LoVo (cell line): ENCODE measurements around the gene TEPSIN.

Experiments
- DNase-seq: peaks from one replicate; pipeline ENCODE4 v3.0.0-alpha.2; 2016; ENCODE audit warnings: low spot score

Gene TEPSIN, protein sequence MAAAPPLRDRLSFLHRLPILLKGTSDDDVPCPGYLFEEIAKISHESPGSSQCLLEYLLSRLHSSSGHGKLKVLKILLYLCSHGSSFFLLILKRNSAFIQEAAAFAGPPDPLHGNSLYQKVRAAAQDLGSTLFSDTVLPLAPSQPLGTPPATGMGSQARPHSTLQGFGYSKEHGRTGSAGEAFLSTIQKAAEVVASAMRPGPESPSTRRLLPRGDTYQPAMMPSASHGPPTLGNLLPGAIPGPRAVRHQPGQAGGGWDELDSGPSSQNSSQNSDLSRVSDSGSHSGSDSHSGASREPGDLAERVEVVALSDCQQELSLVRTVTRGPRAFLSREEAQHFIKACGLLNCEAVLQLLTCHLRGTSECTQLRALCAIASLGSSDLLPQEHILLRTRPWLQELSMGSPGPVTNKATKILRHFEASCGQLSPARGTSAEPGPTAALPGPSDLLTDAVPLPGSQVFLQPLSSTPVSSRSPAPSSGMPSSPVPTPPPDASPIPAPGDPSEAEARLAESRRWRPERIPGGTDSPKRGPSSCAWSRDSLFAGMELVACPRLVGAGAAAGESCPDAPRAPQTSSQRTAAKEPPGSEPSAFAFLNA

DNA sequence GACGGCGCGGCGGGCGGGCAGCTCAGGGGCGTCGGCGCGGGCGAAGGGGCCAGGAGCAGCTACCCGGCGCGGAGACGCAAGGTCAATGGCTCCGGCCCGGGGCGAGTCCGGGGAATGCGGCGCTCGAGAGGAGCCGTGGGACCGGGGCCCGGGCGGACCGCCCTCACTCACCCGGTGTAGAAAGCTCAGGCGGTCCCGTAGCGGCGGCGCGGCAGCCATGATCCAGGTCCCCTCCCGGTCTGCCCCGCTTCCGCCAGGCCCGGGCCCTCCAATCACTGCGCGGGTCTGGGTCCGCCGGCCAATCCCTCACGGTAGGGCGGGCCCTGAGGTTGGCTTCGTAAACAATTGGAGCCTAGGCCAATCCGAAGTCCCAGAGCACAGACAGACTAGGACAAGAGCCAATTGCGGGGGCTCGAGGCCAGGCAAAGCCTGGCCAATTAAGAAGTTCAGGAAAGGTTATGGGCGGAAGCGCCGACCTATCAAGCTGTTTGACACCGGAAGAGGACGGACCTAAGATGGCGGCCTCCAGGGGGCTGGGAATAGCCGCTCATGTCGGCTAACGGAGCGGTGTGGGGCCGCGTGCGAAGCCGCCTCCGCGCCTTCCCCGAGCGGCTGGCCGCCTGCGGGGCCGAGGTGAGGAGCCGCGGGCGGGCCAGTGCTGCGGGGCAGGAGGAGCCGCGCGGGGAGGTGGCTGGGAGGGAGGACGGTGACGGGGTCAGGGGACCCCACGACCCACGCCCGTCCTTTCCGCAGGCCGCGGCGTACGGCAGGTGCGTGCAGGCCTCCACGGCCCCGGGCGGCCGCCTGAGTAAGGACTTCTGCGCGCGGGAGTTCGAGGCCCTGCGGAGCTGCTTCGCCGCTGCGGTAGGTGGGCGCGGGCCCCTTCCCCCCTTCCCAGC is at the start of gene TEPSIN, which contains the start of gene NDUFAF8:
TEPSIN (minus strand) TSS at position 241 of the 899 bp plus-strand sequence; CDS start at position 219, 22 bp downstream.
NDUFAF8 (plus strand) TSS at position 504 of the 899 bp plus-strand sequence; CDS start at position 550, 46 bp downstream.
- peak; percentile 99 for DNase-seq

DNA sequence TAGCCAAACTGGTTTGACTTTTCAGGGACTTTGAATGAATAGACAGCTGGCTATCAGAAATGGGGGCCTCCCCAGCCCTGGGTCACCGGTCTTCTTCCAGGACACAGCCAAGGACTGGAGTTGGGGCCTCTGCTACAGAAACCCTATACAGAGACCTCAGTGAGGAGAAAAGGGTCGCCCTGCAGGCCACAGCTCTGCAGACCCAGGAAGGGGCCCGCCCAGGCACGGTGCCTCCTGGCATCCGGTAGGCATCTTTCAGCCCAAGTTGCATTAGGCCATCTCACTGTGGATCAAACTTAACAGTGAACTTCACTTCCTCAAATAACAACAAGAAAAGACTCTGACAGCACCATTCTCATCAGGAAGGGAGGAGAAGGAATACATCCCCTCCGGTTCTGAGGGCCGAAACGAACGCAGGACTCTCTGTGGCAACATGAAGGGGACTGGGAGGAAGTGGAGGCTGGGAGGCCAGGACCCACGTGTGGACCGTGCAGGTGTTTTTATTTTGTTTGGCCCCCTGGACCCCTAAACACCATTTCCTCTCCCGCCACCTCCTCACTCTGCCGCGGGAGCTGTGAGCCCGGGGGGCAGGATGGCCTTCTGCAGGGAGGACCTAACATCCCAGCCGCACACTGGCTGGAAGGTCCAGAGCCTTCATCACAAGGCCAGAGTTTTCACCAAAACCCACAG is 49.0 kb upstream of the TEPSIN start:
- no peak for DNase-seq

DNA sequence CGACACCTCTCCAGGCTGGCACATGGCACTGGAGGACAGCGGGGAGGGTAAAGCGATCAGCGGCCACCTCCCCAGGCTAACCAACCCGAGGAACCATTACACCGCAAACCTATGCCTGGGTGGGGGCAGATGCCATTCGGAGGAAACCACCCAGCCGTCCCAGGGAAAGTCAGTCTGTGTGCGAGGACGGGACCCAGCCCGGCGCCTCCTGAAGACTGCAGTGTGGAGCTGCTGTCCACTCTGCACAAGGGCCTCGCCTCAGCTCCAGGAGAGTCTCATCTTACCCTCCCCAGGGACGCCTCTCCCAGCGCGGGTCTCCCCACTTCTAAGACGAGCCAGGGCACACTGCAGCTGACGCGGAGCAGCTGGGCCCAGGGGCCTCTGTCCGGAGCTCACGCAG is 48.3 kb upstream of the TEPSIN start:
- DNase-seq, result no peak

DNA sequence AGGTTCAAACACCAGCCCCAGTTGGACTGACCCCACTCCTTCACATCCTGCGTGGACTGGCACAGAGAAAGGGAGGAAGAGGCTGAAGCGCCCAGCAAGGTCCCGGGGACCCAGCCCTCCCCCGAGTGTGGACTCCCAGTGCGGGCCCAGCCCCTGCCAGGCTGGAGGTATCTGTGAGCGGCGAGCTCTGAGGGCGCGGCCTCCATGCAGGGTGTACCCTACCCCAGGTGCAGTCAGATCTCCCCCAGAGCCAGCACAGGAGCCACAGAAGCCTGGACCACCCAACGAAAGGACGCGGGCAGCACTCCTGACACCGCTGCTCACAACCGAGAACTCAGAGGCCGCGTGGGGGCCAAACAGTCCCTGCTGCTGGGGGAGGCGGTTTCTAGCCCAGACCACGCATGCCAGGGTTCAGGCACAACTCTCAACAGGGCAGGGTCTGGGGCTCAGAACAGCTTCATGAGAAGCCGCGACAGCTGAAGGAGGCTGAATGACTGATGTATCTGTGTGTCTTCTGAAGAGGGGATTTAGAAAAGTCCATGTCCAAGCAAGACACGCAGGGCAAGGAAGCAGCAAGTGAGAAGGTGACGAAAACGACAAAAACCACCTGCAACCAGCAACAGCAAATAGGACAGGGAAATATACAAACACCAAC is 47.8 kb upstream of the TEPSIN start:
- no peak for DNase-seq

DNA sequence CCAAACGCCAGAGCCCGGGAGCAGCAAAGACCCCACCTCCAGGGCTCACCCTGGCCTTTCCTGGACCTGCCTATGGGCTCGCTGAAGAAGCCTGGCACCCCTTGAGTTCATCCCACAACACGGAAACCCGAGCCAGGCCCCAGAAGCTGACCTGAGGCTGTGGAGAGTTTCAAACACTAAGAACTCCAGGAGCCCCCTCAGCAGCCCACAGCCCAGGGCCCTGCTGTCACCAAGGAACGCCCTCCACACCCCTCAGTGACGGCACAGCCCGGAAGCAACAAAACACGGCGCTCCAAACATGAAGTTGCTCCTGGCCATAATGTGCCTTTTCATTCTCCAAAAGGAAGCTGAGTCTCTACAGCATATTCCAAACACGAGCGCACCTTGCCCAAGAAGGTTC is 47.0 kb upstream of the TEPSIN start:
- no peak for DNase-seq

DNA sequence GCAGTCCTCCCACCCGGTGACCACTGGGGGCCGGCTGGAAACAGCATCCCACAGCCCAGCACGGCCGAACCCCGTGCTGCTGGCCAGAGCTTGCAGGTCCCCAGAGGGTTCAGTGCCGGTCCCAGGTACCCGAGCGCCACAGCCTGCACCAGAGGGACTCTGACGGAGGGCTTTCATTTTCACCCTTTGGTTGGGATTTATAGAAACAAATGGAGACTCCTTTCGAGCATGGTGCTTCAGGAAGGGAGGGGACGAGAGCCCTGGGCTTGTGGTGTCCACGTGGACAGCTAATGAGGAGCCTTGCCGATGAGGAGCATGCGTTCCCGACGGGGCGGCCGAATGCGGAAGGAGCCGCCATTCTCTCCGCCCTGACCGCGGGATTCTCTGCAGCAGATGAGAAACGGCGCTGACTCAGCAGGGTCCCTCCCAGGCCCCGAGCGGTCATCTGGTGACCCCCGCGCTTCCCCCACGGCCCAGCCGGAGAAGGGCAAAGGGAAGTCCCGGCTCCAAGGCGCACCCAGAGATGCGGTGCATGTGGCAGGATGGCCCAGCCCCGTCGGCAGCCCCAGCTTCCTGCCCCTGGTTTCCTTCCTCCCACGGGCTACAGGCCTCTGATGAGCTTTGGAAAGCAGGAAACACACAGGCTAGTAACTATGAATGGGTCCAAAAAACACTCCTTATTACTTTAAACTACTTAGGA is 46.5 kb upstream of the TEPSIN start:
- no peak for DNase-seq

DNA sequence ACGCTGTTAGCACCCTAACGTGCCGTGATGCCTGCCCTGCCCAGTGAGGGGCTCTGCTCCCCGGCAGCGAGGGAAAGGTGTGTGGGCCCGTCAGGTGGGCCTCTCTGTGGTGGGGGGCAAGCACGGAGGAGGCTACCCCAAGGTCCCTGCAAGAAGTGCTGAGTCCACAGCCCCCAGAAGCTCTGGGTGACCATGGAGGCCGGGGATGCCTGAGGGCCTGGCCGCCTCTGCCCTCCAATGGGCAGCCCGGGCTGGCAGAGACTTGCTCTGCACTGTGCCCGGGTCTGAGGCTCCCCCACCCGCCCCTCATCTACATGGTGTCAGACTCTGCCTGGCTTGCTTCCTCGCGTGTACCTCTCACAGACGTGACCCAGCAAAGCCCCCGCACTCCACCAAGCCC is 44.0 kb upstream of the TEPSIN start:
- no peak for DNase-seq

DNA sequence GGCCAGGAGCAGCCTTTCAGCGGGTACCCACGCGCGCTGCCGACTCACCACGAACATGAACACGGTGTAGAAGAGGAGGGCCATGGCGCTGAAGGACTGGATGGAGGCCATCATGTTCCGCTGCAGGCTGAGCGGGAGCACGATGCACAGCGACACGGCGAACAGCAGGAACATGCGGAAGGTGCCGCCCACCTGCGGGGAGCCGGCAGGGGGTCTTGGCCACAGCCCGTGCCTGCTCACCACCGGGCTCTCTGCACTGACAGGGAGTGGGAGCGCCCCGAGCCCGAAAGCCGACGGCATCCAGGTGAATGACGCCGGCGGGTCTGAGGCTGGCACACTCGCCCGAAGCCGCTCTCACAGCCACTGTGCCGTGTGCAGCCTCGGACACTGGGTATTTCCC is 43.3 kb upstream of the TEPSIN start:
- no peak for DNase-seq

DNA sequence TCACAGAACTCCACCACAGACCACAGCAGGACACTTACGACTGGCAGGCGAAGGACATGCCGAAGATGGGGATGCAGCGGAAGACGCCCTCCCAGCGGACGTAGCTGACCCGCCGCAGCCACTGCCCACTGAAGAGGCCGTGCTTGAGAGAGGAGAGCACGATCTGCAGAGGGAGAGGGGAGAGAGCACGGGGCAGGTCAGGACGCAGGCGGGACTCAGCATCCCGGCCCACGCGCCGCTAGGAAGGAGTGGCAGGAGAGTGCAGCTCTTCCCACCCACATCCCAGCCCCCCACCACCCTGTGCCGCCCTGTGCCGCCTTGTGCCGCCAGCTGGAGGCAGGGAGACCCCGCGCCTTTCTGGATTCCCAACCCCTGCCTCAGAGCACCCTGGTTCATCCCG is 41.7 kb upstream of the TEPSIN start:
- no peak for DNase-seq

DNA sequence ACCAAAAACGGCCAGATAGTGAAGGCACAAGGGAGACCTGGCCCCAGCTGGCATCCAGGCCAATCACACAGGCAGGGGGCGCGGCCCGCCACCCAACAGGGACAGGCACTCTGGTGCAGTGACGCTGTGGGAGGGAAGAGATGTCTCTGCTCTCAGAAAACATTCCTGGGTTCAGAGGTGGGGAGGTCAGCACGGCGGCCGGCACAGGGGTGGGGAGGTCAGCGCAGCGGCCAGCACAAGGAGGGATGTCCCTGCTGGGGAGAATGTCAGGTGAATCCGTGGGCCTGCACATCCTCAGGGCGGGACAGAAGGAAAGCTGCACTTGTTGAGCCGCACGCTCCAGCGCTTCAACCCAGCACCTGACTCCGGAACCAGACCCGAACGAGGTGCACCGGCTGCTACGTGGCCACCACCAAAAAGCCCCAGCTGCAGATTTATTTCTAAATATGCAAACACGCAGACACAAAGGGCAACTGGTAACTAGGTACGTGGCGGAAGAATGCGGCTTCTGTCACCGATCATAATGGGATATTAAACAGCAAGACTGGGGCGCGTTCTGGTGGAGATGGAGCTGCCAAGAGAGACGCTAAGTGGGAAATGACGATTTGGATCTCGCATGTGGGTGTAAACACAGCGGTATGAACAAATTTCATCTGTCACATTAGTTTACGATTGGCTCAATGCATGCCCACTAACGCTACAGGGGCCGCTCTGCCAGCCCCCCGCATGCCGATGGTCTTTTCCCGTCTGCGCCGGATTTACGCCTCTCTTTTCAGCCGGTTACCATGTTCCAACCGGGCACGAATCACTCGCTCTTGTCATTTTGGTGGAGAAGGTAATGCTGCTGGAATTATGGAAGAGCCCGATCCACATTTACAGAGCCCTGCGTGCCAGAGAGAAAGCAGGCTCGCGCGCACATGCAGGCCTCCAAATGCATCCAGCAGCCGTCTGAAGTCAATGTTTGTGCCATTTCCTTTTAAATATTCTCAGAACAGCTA is 40.7 kb upstream of the TEPSIN start:
- DNase-seq, result no peak

DNA sequence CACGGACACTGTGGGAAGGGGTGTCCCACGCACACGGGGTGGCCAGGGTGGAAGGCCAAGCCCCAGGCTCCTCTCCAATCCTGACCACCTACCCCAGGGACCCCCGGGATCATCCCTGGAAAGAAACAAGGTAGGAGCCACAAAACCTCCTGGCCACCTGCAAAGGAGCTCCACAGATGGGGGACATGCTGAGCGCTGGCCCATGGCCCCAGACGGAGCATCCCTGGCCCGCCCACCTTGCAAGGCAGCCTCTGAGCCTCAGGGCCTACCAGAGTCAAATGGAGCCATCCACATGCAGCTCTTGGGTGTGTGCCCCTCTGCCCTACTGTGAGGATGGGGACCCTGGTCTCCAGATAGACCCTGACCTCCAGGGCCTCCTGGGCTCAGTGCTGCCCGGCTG is 40.0 kb upstream of the TEPSIN start:
- no peak for DNase-seq

DNA sequence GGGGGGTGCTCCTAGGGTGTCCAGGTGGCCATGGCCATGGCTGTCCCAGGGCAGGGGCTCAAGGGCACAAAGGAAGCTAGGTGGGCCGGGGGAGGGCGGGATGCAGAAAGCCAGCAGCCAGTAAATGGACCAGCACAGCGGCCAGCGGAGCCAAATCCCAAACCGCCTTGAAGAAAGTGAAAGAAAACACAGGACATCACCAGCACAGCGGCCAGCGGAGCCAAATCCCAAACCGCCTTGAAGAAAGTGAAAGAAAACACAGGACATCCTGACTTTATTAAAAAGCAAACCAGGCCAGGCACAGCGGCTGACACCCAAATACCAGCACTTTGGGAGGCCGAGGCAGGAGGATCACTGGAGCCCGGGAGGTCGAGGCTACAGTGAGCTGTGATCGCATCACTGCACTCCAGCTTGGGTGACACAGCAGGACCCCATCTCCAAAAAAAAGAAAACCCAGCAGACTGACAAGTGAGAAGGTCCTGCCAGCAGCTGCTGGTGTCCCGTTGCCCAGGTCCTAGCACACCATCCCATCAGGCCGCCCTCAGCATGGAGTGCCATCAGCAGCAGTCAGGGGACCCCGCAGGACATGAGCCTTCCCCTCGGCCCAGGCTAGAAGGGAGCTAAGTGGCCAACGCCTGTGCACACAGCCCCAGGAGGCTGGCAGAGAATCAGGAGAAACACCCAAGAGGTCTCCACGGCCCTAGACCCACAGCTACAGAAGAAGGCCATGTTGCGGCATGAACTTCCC is 39.3 kb upstream of the TEPSIN start:
- no peak for DNase-seq

DNA sequence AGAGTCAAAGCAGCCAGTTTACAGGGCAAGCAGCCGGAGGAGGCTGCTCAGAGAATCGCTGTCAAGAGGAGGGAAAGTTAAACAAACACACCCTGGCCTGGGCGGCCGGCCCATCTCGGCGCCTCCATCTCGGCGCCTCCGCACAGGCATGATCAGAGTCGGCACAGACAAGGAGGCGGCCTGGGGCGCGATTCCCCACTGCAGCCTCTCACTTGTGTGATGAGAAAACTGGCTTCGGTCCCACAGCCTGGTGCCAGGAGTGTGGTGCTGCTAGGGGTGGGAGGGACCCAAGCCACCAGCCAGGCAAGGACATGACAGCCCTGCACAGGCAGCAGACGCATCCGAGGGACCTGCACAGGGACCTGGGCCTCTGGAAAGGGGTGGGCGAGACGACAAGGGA is 38.6 kb upstream of the TEPSIN start:
- DNase-seq, result no peak

DNA sequence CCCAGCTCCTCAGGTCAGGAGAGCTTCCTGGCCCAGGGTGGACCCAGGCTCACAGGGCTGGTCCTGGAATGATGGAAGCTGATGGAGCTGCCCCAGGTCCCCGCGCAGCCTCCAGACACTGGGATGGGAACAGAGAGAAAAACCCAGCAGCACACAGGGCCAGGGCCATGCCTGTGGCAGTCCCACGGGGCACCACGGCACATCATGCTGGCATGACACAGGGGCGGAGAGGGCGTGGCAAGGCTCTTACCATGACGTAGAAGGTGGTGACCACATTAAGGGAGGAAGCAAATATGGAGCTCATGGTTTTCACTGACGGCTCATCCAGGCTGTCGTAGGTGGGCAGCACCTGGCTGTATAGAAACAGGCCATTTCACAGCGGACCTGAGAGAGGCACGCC is 37.9 kb upstream of the TEPSIN start:
- DNase-seq, result no peak

DNA sequence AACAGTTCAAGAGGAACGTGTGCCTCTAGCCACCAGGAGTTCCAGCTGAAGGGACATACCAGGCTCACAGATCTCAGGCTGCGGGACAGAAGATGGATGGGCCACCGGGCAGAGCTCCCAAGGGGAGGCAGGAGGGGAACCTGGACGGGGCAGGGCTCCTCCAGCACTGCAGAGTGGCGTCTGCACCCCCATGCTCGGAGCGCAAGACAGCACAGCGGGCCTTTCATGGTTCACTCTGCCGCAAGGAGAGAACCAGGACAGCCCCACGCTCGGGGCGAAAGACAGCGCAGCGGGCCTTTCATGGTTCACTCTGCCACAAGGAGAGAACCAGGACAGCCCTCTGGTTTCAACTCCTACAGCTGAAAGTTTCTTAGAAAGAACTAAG is 35.6 kb upstream of the TEPSIN start:
- DNase-seq, result no peak

DNA sequence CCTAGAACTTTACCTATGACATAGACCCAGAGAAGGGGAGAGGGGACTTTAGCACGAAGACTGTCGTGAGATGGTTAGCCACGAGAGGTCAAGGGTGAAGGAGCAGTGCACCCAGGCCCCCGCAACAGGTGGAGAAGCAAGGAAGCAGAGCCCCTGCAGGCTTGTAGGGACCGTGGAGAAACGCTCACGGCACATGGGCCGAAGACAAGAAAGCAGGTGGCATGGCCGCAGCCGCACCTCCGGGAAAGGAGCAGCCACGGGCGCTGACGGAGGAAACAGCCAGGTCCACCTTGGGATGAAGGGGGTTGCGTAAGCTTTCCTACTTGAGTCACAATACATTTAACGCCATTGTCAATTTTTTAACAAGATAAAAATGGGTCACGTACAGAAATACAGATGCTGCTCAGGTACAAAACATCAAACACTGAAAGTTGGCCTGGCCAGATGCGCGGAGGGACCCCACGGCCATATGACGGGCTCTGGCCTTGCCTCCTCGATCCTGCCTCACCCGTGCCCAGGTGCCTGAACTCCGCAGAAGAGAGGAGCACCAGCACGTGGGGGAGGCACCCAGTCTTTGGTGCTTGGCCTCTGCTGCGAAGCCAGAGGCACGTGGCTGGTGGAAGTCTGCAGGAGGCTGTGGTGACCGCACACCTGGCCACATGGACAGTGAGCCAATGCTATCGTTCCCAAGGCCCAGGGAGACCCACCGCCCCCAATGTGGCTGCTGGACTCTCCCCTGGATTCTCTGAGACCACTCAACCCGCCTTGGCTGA is 35.0 kb upstream of the TEPSIN start:
- no peak for DNase-seq

DNA sequence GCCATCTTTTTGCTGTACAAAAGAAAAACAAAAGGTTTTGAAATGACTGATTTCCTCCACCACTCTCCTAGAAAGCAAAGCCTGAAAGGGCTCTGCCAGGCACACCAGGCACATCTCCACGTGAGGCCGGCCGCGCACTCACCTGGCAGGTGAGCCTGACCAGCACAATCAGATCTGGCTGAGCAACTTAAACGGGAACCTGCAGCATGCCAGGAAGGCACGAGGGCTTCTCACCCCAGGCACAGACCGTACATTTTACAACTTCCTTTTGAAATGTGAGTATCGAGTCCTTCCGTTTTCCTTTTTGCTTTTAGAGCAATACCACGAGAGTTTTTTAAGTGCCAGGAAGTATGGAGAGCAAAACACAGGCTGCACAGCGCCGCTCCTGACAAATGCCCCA is 33.8 kb upstream of the TEPSIN start:
- no peak for DNase-seq

DNA sequence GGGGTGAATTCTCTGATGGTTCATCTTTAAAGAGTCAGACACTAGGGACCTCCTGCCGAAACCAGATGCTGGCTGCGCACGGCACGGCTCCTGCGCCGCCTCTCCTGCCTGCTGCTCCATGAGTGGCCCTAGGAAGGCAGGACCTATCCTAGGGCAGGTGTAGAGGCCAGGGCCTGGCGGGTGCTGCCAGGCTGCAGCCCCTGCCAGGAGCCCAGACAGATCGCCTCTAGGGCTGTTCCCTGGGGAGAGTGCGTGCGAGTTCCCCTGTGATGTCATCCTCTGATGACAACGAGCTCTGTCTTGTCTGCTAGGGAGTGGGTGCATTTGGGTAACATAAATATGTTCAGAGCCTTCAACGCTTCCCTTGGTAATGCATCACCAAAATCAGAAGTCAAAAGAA is 32.4 kb upstream of the TEPSIN start:
- no peak for DNase-seq
